GM19455 (cell line): ENCODE data around the gene SPOCK1.

Experiments used
- ATAC-seq: cut with Tn5 transposase; IDR thresholded peaks from one replicate; pipeline ENCODE4 v1.9.1; 2021; ENCODE audit not compliant: unreplicated experiment

The SPOCK1 gene

DNA sequence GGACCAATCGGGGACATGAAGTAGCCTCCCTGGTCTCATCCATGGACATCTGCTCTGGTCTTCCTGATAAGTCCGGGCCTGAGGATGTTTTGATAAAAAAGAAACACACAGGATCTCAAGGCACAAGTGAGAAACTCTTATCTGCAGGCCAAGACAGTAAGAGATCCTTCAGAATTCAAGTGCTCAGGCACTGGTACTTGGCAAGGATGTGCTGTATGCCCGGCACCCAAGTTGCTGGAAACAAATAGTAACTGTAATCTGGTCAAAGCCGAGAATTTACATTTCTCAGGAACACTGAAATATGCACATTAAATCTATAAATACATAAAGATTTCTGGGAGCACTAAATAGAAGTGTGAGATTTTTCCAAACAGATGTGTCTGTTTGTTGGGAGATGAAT lies 165.7 kb downstream of the SPOCK1 start:
- no peak for ATAC-seq

GRCh38 chr5:137332296-137332695 lies 166.8 kb downstream of the SPOCK1 start:
- ATAC-seq: no peak

GRCh38 chr5:137329586-137330296 lies 169.4 kb downstream of the SPOCK1 start:
- ATAC-seq: no peak

DNA sequence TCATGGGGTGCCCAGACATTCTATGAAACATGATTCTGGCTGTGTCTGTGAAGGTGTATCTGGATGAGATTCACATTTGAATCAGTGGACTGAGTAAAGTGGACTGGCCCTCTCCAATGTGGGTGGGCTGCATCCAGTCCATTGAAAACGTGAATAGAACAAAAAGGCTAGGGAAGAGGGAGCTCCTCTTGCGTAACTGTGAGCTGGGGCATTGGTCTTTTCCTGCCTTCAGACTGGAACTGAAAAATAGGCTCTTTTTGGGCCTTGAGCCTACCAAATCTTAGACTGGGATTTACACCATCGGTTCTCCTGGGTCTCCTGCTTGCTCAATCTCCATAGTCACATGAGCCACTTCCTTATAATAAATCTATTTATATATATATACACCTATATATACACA lies 170.1 kb downstream of the SPOCK1 start:
- ATAC-seq: no peak

DNA sequence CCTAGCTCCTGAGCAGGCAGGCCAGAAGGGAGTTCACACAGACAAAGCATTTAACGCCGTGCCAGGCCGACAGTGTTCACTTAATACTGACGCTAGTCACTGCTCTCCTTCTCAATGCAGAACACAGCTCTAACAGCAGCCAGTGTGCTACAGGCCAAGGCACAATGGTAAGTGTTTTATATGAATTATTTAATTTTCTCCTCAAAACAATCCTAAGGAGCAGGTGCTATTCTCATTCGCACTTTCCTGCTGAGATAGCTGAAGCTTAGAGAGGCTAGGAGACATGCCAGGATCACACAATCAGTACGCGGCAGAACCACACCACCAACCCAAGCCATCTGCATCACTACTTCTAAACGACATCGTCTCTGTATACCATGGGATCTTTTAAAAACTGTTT lies 170.7 kb downstream of the SPOCK1 start:
- no peak for ATAC-seq

DNA sequence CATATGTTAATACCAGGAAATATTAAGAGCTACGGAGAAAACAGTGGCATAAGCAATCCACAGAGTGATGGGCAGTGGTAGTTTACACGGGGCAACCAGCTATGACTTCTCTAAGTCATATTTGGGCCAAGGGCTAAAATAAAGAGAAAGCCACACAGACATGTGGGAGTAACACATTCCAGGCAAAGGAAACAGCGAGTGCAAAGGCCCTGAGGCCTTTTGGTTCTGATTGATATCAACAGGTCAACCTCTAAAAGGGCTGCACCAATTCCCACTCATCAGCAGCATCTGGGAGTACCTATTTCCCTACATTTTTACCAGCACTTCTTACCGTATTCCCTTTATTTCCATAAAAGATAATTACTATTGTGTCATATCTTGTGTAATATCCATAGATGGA lies 173.4 kb downstream of the SPOCK1 start:
- no peak for ATAC-seq

GRCh38 chr5:137320056-137321045 lies 178.8 kb downstream of the SPOCK1 start:
- ATAC-seq: peak; percentile 61

GRCh38 chr5:137318027-137318426 lies 181.1 kb downstream of the SPOCK1 start:
- no peak for ATAC-seq

GRCh38 chr5:137316346-137316736 lies 182.8 kb downstream of the SPOCK1 start:
- ATAC-seq: no peak

- ATAC-seq: no peak
These were observed 183.4 kb downstream of the SPOCK1 start for GRCh38 chr5:137315534-137316345.

DNA sequence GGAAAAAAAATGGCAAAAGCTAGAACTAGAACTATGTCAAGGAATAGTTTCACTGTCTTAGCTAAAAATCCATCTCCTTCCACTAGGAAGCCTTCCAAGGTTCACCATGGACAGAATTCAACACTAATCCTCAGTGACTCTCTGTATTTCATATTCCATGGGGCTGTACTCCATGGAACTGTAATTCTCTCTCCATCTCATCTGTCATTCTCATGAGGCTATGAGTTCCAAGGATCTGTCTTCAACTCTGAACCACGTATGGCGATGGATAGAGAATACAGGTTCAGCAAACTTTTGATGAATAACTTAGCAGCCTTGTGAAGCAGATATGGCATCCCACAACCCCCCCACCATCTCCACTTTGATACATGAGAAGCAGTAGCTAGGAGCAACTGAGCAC lies 184.0 kb downstream of the SPOCK1 start:
- ATAC-seq: no peak

DNA sequence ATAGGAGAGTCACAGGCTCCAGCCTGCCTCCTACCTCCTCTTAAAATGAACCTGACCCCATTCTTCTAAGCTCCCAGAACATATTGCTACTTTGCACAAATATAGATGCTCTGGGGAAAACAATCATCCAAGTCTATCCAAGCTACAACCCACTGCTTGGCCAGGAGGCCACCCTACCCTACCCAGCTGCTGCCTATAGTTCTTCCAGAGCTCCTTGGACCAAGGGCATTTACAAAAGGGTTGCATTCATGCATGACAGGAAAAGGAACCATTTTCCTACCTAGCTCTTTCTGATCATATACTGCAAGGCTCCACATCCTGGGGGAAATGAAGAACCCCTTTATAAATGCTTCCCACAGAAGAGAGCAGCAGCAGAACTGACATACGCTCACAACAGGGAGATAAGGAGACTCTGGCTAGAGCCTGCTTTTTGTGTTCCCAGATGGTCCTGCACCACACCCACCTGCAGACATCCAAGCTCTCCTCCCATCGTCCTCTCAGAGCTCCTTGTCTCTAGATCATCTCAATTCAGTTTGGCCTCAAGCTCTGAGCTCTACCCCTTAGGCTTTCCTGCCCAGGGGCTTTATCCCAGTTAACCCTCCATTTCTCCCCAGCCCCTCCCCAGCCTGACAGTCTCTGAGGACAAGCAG lies 185.5 kb downstream of the SPOCK1 start:
- ATAC-seq: no peak

GRCh38 chr5:137312011-137312410 lies 187.1 kb downstream of the SPOCK1 start:
- no peak for ATAC-seq

- no peak for ATAC-seq
These were observed 188.9 kb downstream of the SPOCK1 start for GRCh38 chr5:137310051-137310730.

- ATAC-seq: no peak
These were observed 189.8 kb downstream of the SPOCK1 start for GRCh38 chr5:137309290-137309689.

DNA sequence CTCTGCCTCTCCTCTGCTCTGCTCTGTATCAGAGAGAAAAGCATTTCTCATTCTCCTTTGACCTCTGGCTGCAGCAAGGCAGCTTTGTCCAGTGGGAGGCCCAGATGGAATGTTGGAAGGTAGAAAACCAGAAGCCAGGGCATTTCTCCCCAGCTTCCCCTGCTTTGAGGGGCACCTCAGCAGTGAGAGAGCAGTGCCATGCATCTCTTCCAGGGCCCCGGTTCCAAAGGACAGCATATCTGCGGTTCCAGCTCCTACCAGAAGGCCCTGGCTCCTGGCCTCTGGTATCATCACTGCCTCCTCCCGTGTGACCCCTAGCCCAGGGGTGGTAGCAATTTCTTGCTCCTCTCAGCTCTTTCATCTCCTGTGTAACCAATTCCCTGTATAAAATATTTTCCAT lies 190.8 kb downstream of the SPOCK1 start:
- ATAC-seq: no peak

- ATAC-seq: no peak
These were observed 192.2 kb downstream of the SPOCK1 start for GRCh38 chr5:137306903-137307302.

GRCh38 chr5:137305971-137306602 lies 193.0 kb downstream of the SPOCK1 start:
- no peak for ATAC-seq

DNA sequence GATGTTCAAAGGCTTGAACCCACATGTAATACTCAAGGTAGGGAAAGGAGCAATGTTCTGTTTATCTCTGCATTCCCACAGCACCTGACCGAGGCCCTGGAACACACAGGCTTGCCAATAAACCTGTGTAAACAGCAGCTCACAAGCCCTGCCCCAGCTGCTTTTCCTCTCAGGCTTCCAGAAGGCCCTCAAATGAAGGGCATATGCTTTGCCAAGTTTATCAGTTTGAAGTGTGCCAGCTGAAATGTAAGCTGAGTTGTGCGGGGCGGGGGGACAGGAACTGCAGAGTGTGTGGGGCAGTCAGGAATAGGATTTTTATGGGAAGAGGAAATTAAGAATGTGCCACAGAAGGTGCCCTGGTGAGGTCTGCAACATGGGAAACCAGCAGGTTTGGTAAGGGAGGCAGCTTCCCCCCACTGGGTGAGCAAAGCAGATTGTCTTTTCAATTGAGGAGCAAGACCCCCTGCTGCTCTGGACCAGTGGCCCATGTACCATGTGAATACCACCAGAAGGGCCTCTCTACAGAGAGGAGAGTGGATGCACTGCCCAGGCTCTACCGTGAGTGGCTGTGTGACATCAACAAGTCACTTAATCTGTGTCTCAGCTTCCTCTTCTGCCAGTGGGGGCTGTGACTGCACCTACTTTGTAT lies 194.8 kb downstream of the SPOCK1 start:
- no peak for ATAC-seq
